Ishikawa (cell line): ENCODE measurements around the gene ZNF292.

Source experiments
- CEBPB ChIP-seq: IDR thresholded peaks from 2 replicates; pipeline ENCODE4 v1.6.1; 2012
- CREB1 ChIP-seq: IDR thresholded peaks from 2 replicates; pipeline ENCODE4 v1.6.1; 2012; ENCODE audit warnings: low read depth
- EGR1 ChIP-seq: IDR thresholded peaks from 2 replicates; pipeline ENCODE4 v1.6.1; 2012
- EP300 ChIP-seq: IDR thresholded peaks from 2 replicates; pipeline ENCODE4 v1.6.1; 2012; ENCODE audit warnings: borderline replicate concordance
- FOXM1 ChIP-seq: IDR thresholded peaks from 2 replicates; pipeline ENCODE4 v1.6.1; 2012; ENCODE audit warnings: low read depth, borderline replicate concordance
- MAX ChIP-seq: IDR thresholded peaks from 2 replicates; pipeline ENCODE4 v1.6.1; 2012
- NFIC ChIP-seq: IDR thresholded peaks from 2 replicates; pipeline ENCODE4 v1.6.1; 2012
- RAD21 ChIP-seq: IDR thresholded peaks from 2 replicates; pipeline ENCODE4 v1.6.1; 2012; ENCODE audit warnings: low read depth
- REST ChIP-seq: IDR thresholded peaks from 2 replicates; pipeline ENCODE4 v1.6.1; 2012; ENCODE audit warnings: low read depth, mild to moderate bottlenecking
- TAF1 ChIP-seq: IDR thresholded peaks from 2 replicates; pipeline ENCODE4 v1.6.1; 2012; ENCODE audit warnings: low read depth, mild to moderate bottlenecking
- TCF12 ChIP-seq: IDR thresholded peaks from 2 replicates; pipeline ENCODE4 v1.6.1; 2012; ENCODE audit warnings: low read depth
- TEAD4 ChIP-seq: IDR thresholded peaks from 2 replicates; pipeline ENCODE4 v1.6.1; 2012
- YY1 ChIP-seq: IDR thresholded peaks from 2 replicates; pipeline ENCODE4 v1.6.1; 2012; ENCODE audit warnings: low read depth
- ZBTB7A ChIP-seq: IDR thresholded peaks from 2 replicates; pipeline ENCODE4 v1.6.1; 2012; ENCODE audit warnings: low read depth

- TF ChIP-seq TCF12 (no peak), FOXM1 (no peak), REST (no peak), RAD21 (no peak), CREB1 (no peak), NFIC (no peak), MAX (no peak), YY1 (no peak), EP300 (no peak), EGR1 (no peak), TAF1 (no peak), CEBPB (no peak), ZBTB7A (no peak), TEAD4 (no peak)
These were observed 38.4 kb upstream of the ZNF292 start for GRCh38 chr6:87116922-87117321.
